KMS-11 (cell line): ENCODE results near the gene TRAPPC6A.

Experiments
- H2AFZ ChIP-seq: fragments of 200-600 bp; sonication (generic); 2 replicates; pipeline ENCODE4 v1.6.1; 2016; ENCODE audit warnings: antibody characterized with exemption, mixed run types, low read depth
- H3K27ac ChIP-seq: fragments of 200-600 bp; sonication (generic); 2 replicates; pipeline ENCODE4 v1.6.1; 2016; ENCODE audit warnings: mild to moderate bottlenecking, mixed run types
- H3K27me3 ChIP-seq: fragments of 200-600 bp; sonication (generic); 2 replicates; pipeline ENCODE4 v1.6.1; 2017; ENCODE audit warnings: mild to moderate bottlenecking, low read depth, mixed run types, moderate library complexity; ENCODE audit not compliant: insufficient read depth
- H3K36me3 ChIP-seq: fragments of 200-600 bp; sonication (generic); 2 replicates; pipeline ENCODE4 v1.6.1; 2017; ENCODE audit warnings: mild to moderate bottlenecking, mixed run types; ENCODE audit not compliant: insufficient read depth
- H3K4me1 ChIP-seq: fragments of 200-600 bp; sonication (generic); 2 replicates; pipeline ENCODE4 v1.6.1; 2016; ENCODE audit warnings: mild to moderate bottlenecking, low read depth, mixed run types; ENCODE audit not compliant: poor library complexity, severe bottlenecking
- H3K4me2 ChIP-seq: fragments of 200-600 bp; sonication (generic); 2 replicates; pipeline ENCODE4 v1.7.0; 2016; ENCODE audit warnings: mild to moderate bottlenecking, mixed run types
- H3K4me3 ChIP-seq: fragments of 200-600 bp; sonication (generic); IDR thresholded peaks from 2 replicates; pipeline ENCODE4 v1.6.1; 2017; ENCODE audit warnings: low read depth, low read length, mixed read lengths; ENCODE audit not compliant: insufficient read depth
- H3K79me2 ChIP-seq: fragments of 200-600 bp; sonication (generic); 2 replicates; pipeline ENCODE4 v1.6.1; 2016; ENCODE audit warnings: low read depth, mixed run types; ENCODE audit not compliant: insufficient read depth
- H3K9ac ChIP-seq: fragments of 200-600 bp; sonication (generic); 2 replicates; pipeline ENCODE4 v1.6.1; 2016; ENCODE audit warnings: mild to moderate bottlenecking, mixed run types
- H4K20me1 ChIP-seq: fragments of 200-600 bp; sonication (generic); 2 replicates; pipeline ENCODE4 v1.6.1; 2016; ENCODE audit warnings: mild to moderate bottlenecking, mixed run types; ENCODE audit not compliant: insufficient read depth
- CTCF ChIP-seq: fragments of 200-600 bp; sonication (generic); conservative IDR thresholded peaks from 2 replicates; pipeline ENCODE4 v1.6.1; 2017; ENCODE audit warnings: low read depth, mild to moderate bottlenecking, antibody characterized with exemption, low read length, moderate library complexity, mixed read lengths

TRAPPC6A gene

GRCh38 chr19:45184115-45184514, 6.1 kb upstream of the TRAPPC6A start:
- no peaks in the 10 kb centered on the region for H3K36me3 ChIP-seq
- peaks cover 27% of the 10 kb centered on the region; the same call in 1 of the 2 replicates for H3K79me2 ChIP-seq
- no peak for TF ChIP-seq CTCF
- H3K27me3 ChIP-seq = no peaks in the 10 kb centered on the region
- no peak overlapping the region for H2AFZ ChIP-seq
- peaks cover 16% of the 10 kb centered on the region for H3K4me1 ChIP-seq
- H3K27ac ChIP-seq = no peak overlapping the region
- no peak overlapping the region for H3K9ac ChIP-seq
- H4K20me1 ChIP-seq = no peaks in the 10 kb centered on the region
- no peak overlapping the region for H3K4me3 ChIP-seq
- H3K4me2 ChIP-seq = no peak overlapping the region

- H3K36me3 ChIP-seq = no peaks in the 10 kb centered on the region
- H2AFZ ChIP-seq = no peak overlapping the region
- H3K4me3 ChIP-seq = no peak overlapping the region
- H3K79me2 ChIP-seq = peaks cover 27% of the 10 kb centered on the region; the same call in 1 of the 2 replicates
- H4K20me1 ChIP-seq = no peaks in the 10 kb centered on the region
- H3K4me1 ChIP-seq = peaks cover 16% of the 10 kb centered on the region
- H3K27ac ChIP-seq = no peak overlapping the region
- H3K27me3 ChIP-seq = no peaks in the 10 kb centered on the region
- no peak overlapping the region for H3K4me2 ChIP-seq
- no peak for TF ChIP-seq CTCF
- no peak overlapping the region for H3K9ac ChIP-seq
Observed at GRCh38 chr19:45182758-45183157, 4.7 kb upstream of the TRAPPC6A start.

GRCh38 chr19:45180936-45181335, 2.9 kb upstream of the TRAPPC6A start:
- Histone ChIP-seq H3K36me3 (no peaks in the 10 kb centered on the region), H3K4me2 (peak overlapping the region; percentile 75; the same call in 1 of the 2 replicates), H3K27ac (no peak overlapping the region), H3K79me2 (peaks cover 43% of the 10 kb centered on the region; the same call in 1 of the 2 replicates), H3K27me3 (no peaks in the 10 kb centered on the region), H3K4me1 (peaks cover 24% of the 10 kb centered on the region), H3K9ac (no peak overlapping the region), H2AFZ (no peak overlapping the region), H3K4me3 (no peak overlapping the region), H4K20me1 (no peaks in the 10 kb centered on the region)
- no peak for TF ChIP-seq CTCF

GRCh38 chr19:45179892-45180370, 1.9 kb upstream of the TRAPPC6A start:
- no peaks in the 10 kb centered on the region for H3K36me3 ChIP-seq
- H3K4me3 ChIP-seq = no peak overlapping the region
- TF ChIP-seq CTCF = no peak
- peak overlapping the region; percentile 75 for H3K4me2 ChIP-seq
- H3K9ac ChIP-seq = peak overlapping the region; percentile 63; the same call in 1 of the 2 replicates
- H2AFZ ChIP-seq = peak overlapping the region; percentile 66; the same call in 1 of the 2 replicates
- peak overlapping the region; percentile 69 for H3K27ac ChIP-seq
- H3K79me2 ChIP-seq = peaks cover 43% of the 10 kb centered on the region; the same call in 1 of the 2 replicates
- H3K27me3 ChIP-seq = no peaks in the 10 kb centered on the region
- H3K4me1 ChIP-seq = peaks cover 24% of the 10 kb centered on the region
- no peaks in the 10 kb centered on the region for H4K20me1 ChIP-seq
